Measurements from ENCODE around the gene MEP1A. TPM values are rescaled to one million over a fixed set of nuclear protein-coding genes. Genes with fewer than 3 reads are reported as not detected.
"Not testable (repeated sequence)": the region's sequence is repeated elsewhere in the genome, so short reads cannot be mapped to it uniquely, and the experiment has no call there.

Gene MEP1A
- total and polyA plus RNA-seq, 8 donors = 0.43 to 15.6 (median 9.8) TPM; not detected in 5

- TF ChIP-seq CTCF (IDR thresholded peaks at IDR 0.05) = no peak
- TF ChIP-seq EP300 (IDR thresholded peaks at IDR 0.05) = no peak
- TF ChIP-seq POLR2A (IDR thresholded peaks at IDR 0.05) = no peak
- no peak for TF ChIP-seq POLR2AphosphoS5 (IDR thresholded peaks at IDR 0.05)
- H3K4me3 ChIP-seq = no peak overlapping the region
- no peaks in the 10 kb centered on the region for H3K36me3 ChIP-seq
- peaks cover 0 to 4% (median 0%) of the 10 kb centered on the region in 3 donors for H3K27me3 ChIP-seq
- intact Hi-C loops (cut with DNase I; ENCODE audit: low total_unique reads) = no loop called here
- H3K9me3 ChIP-seq = no peaks in the 10 kb centered on the region
- H3K27ac ChIP-seq = no peak overlapping the region
- no peaks in the 10 kb centered on the region for H3K4me1 ChIP-seq
- DNase-seq = no peak
- WGBS, 5 donors = 94 to 100% (median 97%) methylated on average over 1 of the region's 1 CpG
Observed at GRCh38 chr6:46816626-46817025, 23.4 kb downstream of the MEP1A start.

- WGBS, 5 donors = 78 to 86% (median 83%) methylated on average over 7 of the region's 7 CpGs
- intact Hi-C loops (cut with DNase I; ENCODE audit: low total_unique reads) = no loop called here
- H3K9me3 ChIP-seq = no peaks in the 10 kb centered on the region
- H3K4me3 ChIP-seq = no peak overlapping the region
- H3K4me1 ChIP-seq = no peaks in the 10 kb centered on the region
- no peak overlapping the region for H3K27ac ChIP-seq
- DNase-seq = peak in 1 of 2 donors; percentile 28
- TF ChIP-seq POLR2AphosphoS5 (IDR thresholded peaks at IDR 0.05) = no peak
- H3K36me3 ChIP-seq = no peaks in the 10 kb centered on the region
- H3K27me3 ChIP-seq = peaks cover 0 to 4% (median 0%) of the 10 kb centered on the region in 3 donors
Observed at GRCh38 chr6:46819561-46819960, 26.4 kb downstream of the MEP1A start.

- H3K36me3 ChIP-seq = no peaks in the 10 kb centered on the region
- H3K27me3 ChIP-seq = no peaks in the 10 kb centered on the region
- DNase-seq = no peak
- TF ChIP-seq POLR2A (IDR thresholded peaks at IDR 0.05) = no peak
- no peak for TF ChIP-seq CTCF (IDR thresholded peaks at IDR 0.05)
- TF ChIP-seq POLR2AphosphoS5 (IDR thresholded peaks at IDR 0.05) = no peak
- H3K27ac ChIP-seq = no peak overlapping the region
- no peak overlapping the region for H3K4me3 ChIP-seq
- no peaks in the 10 kb centered on the region for H3K9me3 ChIP-seq
- no peaks in the 10 kb centered on the region for H3K4me1 ChIP-seq
- intact Hi-C loops (cut with DNase I; ENCODE audit: low total_unique reads) = no loop called here
- 41 to 64% (median 51%) methylated on average over 4 of the region's 4 CpGs for WGBS, 5 donors
Observed at GRCh38 chr6:46821458-46821881, 28.3 kb downstream of the MEP1A start.

GRCh38 chr6:46828939-46829338, 35.8 kb downstream of the MEP1A start:
- no peaks in the 10 kb centered on the region for H3K36me3 ChIP-seq
- peaks cover 0 to 5% (median 0%) of the 10 kb centered on the region in 3 donors for H3K27me3 ChIP-seq
- H3K9me3 ChIP-seq = no peaks in the 10 kb centered on the region
- H3K27ac ChIP-seq = no peak overlapping the region
- TF ChIP-seq POLR2AphosphoS5 (IDR thresholded peaks at IDR 0.05) (no peak), CTCF (IDR thresholded peaks at IDR 0.05) (no peak), POLR2A (IDR thresholded peaks at IDR 0.05) (no peak), EP300 (IDR thresholded peaks at IDR 0.05) (no peak)
- WGBS, 5 donors = 55 to 73% (median 63%) methylated on average over 2 of the region's 2 CpGs
- no peak for DNase-seq
- intact Hi-C loops (cut with DNase I; ENCODE audit: low total_unique reads) = no loop called here
- no peak overlapping the region for H3K4me3 ChIP-seq
- H3K4me1 ChIP-seq = no peaks in the 10 kb centered on the region

- WGBS, 5 donors = 83 to 89% (median 86%) methylated on average over 3 of the region's 3 CpGs
Observed at GRCh38 chr6:46832816-46833215, 39.6 kb downstream of the MEP1A start.

GRCh38 chr6:46834257-46834916, 41.2 kb downstream of the MEP1A start:
- H3K27ac ChIP-seq; H3K36me3 ChIP-seq; DNase-seq; H3K9me3 ChIP-seq; H3K27me3 ChIP-seq; intact Hi-C loops (cut with DNase I; ENCODE audit: low total_unique reads); H3K4me3 ChIP-seq; H3K4me1 ChIP-seq: not testable (repeated sequence)
- WGBS, 5 donors = 62 to 80% (median 70%) methylated on average over 7 of the region's 7 CpGs

More at GRCh38 chr6:46832816-46833215, 39.6 kb downstream of the MEP1A start:
- no peak for TF ChIP-seq CTCF (IDR thresholded peaks at IDR 0.05)
- no peak for TF ChIP-seq POLR2A (IDR thresholded peaks at IDR 0.05)
- TF ChIP-seq POLR2AphosphoS5 (IDR thresholded peaks at IDR 0.05) = no peak
- no peak for TF ChIP-seq EP300 (IDR thresholded peaks at IDR 0.05)
- intact Hi-C loops (cut with DNase I; ENCODE audit: low total_unique reads) = no loop called here
- peaks cover 0 to 5% (median 0%) of the 10 kb centered on the region in 3 donors for H3K27me3 ChIP-seq
- H3K36me3 ChIP-seq = no peaks in the 10 kb centered on the region
- H3K9me3 ChIP-seq = no peaks in the 10 kb centered on the region
- DNase-seq = no peak
- no peak overlapping the region for H3K27ac ChIP-seq
- H3K4me1 ChIP-seq = no peaks in the 10 kb centered on the region
- H3K4me3 ChIP-seq = no peak overlapping the region

GRCh38 chr6:46834991-46835390, 41.8 kb downstream of the MEP1A start:
- H3K27ac ChIP-seq; intact Hi-C loops (cut with DNase I; ENCODE audit: low total_unique reads): not testable (repeated sequence)
- WGBS, 5 donors = 98 to 100% (median 100%) methylated on average over 2 of the region's 2 CpGs

More at GRCh38 chr6:46834991-46835390, 41.8 kb downstream of the MEP1A start:
- H3K27me3 ChIP-seq, H3K4me1 ChIP-seq, H3K36me3 ChIP-seq, DNase-seq, H3K9me3 ChIP-seq, H3K4me3 ChIP-seq: not testable (repeated sequence)
